Activated CD4-positive, alpha-beta T cell treated with anti-CD3 and anti-CD28 coated beads for 36 hours (primary cell): ENCODE results near the gene MXRA5. TPM values are rescaled to one million over a fixed set of nuclear protein-coding genes. Genes with fewer than 3 reads are reported as not detected.
"Not testable (repeated sequence)": the region's sequence is repeated elsewhere in the genome, so short reads cannot be mapped to it uniquely, and the experiment has no call there.

Source experiments
- ATAC-seq: fragments of 200-7000 bp; cut with Tn5 transposase; one replicate; pipeline ENCODE4 v1.10.0; 2021; ENCODE audit warnings: mild to moderate bottlenecking, moderate library complexity
- CTCF ChIA-PET: fragments of 350-600 bp; sonication (Branson Sonifier 250); formaldehyde crosslinking; loops from one replicate; lab custom pipeline; 2021; ENCODE audit warnings: antibody characterized with exemption; lab: Charles Lee
- POLR2A ChIA-PET: fragments of 350-600 bp; sonication (Branson Sonifier 250); formaldehyde crosslinking; loops from one replicate; lab custom pipeline; 2021; ENCODE audit warnings: antibody characterized with exemption, inconsistent platforms; lab: Charles Lee
- DNase-seq: peaks from one replicate; pipeline ENCODE4 v3.0.0-alpha.2; 2020
- H3K27ac Mint-ChIP-seq: one replicate; pipeline ENCODE4 v1.8.0; 2021; ENCODE audit warnings: mixed read lengths
- H3K27me3 Mint-ChIP-seq: one replicate; pipeline ENCODE4 v1.8.0; 2021; ENCODE audit warnings: mixed read lengths
- H3K36me3 Mint-ChIP-seq: one replicate; pipeline ENCODE4 v1.8.0; 2021; ENCODE audit warnings: low read depth, mixed read lengths
- H3K4me1 Mint-ChIP-seq: one replicate; pipeline ENCODE4 v1.8.0; 2021; ENCODE audit warnings: mixed read lengths
- H3K4me3 Mint-ChIP-seq: one replicate; pipeline ENCODE4 v1.8.0; 2021; ENCODE audit warnings: mild to moderate bottlenecking, moderate library complexity, mixed read lengths
- H3K9me3 Mint-ChIP-seq: one replicate; pipeline ENCODE4 v1.8.0; 2021; ENCODE audit warnings: low read depth, mixed read lengths
- intact Hi-C, 2 experiments: fragments of 100-400 bp; cut with DNase I in 1 of 2; cut with micrococcal nuclease in 1 of 2; formaldehyde crosslinking; loops; one replicate each; pipeline versions ENCODE4 v1.14.2 to v1.15.1; 2022 to 2024; cut with DNase I, micrococcal nuclease
- total RNA-seq, 2 experiments: library from RNA; stranded (reverse); gene quantifications; one replicate each; pipeline ENCODE4 v1.2.3, GENCODE V29; 2021

MXRA5 gene
- total RNA-seq, 2 experiments from 2014 or later = not detected

- no peak for DNase-seq
- intact Hi-C loops = no loop called here
- Mint-ChIP-seq H3K4me1 (no peaks in the 10 kb centered on the region), H3K9me3 (peaks cover 2% of the 10 kb centered on the region), H3K27ac (no peak overlapping the region), H3K27me3 (no peaks in the 10 kb centered on the region), H3K36me3 (no peaks in the 10 kb centered on the region), H3K4me3 (no peak overlapping the region)
- ChIA-PET CTCF (no interaction called here), POLR2A (no interaction called here)
- no peak for ATAC-seq
Measured at GRCh38 chrX:3312109-3312508, 34.3 kb downstream of the MXRA5 start.

DNA sequence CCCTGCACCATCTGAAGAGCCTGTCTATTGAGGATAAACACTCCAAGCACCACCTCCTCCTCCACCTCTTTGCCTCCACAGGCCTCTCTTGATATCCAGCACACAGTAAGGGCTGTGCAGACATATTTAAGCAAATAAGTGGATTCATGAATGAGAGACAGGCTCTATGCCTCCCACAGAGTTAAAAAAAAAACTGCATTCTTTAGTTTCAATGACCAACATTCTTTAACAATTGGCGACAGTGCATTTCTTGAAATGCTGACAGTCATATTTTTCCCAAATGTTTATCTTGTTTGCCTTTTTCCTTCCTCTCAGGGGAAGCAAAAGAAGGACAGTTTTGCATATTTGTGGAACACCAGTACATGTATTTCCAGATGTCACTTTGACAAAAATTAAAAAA is 38.6 kb downstream of the MXRA5 start:
- ATAC-seq (no peak), DNase-seq (no peak)
- POLR2A ChIA-PET = no interaction called here
- H3K36me3 Mint-ChIP-seq = no peaks in the 10 kb centered on the region
- H3K4me1 Mint-ChIP-seq = no peaks in the 10 kb centered on the region
- no peak overlapping the region for H3K4me3 Mint-ChIP-seq
- H3K27me3 Mint-ChIP-seq = no peaks in the 10 kb centered on the region
- no peak overlapping the region for H3K27ac Mint-ChIP-seq
- CTCF ChIA-PET = no interaction called here
- intact Hi-C loops = no loop called here
- H3K9me3 Mint-ChIP-seq = peaks cover 2% of the 10 kb centered on the region

DNA sequence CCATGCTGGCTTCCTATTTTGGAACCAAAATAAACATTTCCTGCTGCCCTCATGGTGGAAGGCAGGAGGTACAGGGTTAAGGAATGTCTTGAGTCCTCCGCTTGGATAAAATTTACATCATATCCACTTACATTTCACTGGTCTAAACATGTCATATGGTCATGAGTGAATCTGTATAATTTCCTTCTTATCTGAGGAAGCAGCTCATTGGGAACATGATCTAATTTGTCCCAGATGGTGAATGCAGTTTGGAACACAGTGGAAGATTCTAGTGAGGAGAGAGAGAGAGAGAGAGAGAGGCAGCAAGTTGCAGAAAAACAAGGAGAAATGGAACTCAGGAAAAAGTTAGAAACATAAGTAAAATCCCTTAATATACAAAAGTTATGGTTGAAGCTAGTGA is 46.8 kb downstream of the MXRA5 start:
- ChIA-PET CTCF (interaction anchor here (0.7 kb wide), 1 partner anchor 27 kb away, joined by 3 read pairs; no protein-coding TSS in a partner anchor), POLR2A (no interaction called here)
- Mint-ChIP-seq H3K9me3 (no peaks in the 10 kb centered on the region), H3K4me1 (no peaks in the 10 kb centered on the region), H3K36me3 (no peaks in the 10 kb centered on the region), H3K4me3 (no peak overlapping the region), H3K27ac (no peak overlapping the region), H3K27me3 (no peaks in the 10 kb centered on the region)
- ATAC-seq = no peak
- intact Hi-C loops = no loop called here
- no peak for DNase-seq

- ChIA-PET POLR2A (no interaction called here), CTCF (no interaction called here)
- H3K27me3 Mint-ChIP-seq = no peaks in the 10 kb centered on the region
- H3K9me3 Mint-ChIP-seq = no peaks in the 10 kb centered on the region
- H3K4me1 Mint-ChIP-seq = no peaks in the 10 kb centered on the region
- intact Hi-C loops = no loop called here
- no peak for ATAC-seq
- H3K27ac Mint-ChIP-seq = no peak overlapping the region
- no peaks in the 10 kb centered on the region for H3K36me3 Mint-ChIP-seq
- peak; percentile 6 for DNase-seq
- no peak overlapping the region for H3K4me3 Mint-ChIP-seq
Measured at GRCh38 chrX:3295731-3296130, 50.7 kb downstream of the MXRA5 start.

GRCh38 chrX:3293251-3293650 is 53.2 kb downstream of the MXRA5 start:
- POLR2A ChIA-PET = no interaction called here

DNA sequence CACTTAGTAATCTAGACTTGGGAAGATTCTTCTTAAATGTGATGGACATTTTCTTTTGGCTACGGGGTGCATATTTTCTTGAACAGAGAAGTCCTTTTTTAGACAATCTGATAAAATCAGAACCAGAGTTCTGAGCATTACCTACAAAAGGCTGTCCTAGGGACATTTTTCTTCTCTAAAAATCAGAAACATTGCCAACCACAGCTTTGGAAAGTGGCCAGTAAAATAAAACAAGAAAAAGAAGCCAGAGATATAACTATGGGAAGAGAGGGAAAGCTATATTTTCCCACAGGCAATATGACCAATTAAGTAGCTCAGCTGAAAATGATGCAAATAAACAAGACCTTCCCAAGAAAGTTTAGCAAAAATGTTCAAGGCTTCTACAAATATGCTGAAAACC is 55.9 kb downstream of the MXRA5 start:
- no peaks in the 10 kb centered on the region for H3K4me1 Mint-ChIP-seq
- H3K27ac Mint-ChIP-seq = no peak overlapping the region
- CTCF ChIA-PET = no interaction called here
- peaks cover 1% of the 10 kb centered on the region for H3K27me3 Mint-ChIP-seq
- ATAC-seq (no peak), DNase-seq (no peak)
- no peaks in the 10 kb centered on the region for H3K36me3 Mint-ChIP-seq
- no peaks in the 10 kb centered on the region for H3K9me3 Mint-ChIP-seq
- no peak overlapping the region for H3K4me3 Mint-ChIP-seq
- POLR2A ChIA-PET = no interaction called here
- intact Hi-C loops = no loop called here

More at GRCh38 chrX:3293251-3293650, 53.2 kb downstream of the MXRA5 start:
- ATAC-seq (no peak), DNase-seq (no peak)
- Mint-ChIP-seq H3K36me3 (no peaks in the 10 kb centered on the region), H3K27me3 (no peaks in the 10 kb centered on the region), H3K4me1 (no peaks in the 10 kb centered on the region), H3K4me3 (no peak overlapping the region), H3K9me3 (no peaks in the 10 kb centered on the region), H3K27ac (no peak overlapping the region)
- intact Hi-C loops = no loop called here
- CTCF ChIA-PET = no interaction called here

DNA sequence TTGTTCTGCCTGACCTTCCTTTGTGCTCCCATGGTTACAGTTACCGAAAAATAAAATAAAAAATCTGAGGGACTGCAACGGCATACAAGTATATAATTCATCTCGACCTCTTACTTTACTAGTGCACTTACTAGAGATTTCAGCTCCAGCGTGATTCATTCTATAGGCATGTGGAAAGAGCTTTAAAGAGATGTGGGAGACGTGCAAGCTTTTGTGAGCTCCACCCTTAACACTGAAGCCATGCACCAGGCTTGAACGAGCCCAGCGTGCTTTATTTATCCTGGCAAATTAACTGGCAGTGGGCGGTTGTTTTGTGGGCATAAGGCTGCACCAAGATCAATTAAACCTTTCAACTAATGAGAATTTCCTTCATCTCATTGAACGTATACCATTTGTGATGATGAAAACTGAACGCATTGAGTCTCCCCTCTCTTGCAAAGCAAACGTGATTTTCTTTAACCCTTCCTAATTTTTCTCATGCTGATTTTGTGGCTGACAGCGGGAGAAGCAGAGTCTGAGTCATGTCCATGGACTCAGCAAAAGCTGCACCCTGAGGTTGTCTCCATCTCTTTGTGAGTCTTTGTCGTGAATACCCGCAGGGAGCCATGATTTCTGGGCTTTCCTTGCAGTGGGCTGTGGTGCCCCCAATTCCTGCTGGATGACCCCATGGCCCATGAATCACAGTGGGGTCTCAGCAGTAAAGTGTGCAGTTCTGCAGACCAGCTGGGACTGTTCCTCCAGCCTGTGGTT is 60.1 kb downstream of the MXRA5 start:
- peaks cover 1% of the 10 kb centered on the region for H3K27me3 Mint-ChIP-seq
- DNase-seq = no peak
- no peaks in the 10 kb centered on the region for H3K36me3 Mint-ChIP-seq
- no peak overlapping the region for H3K4me3 Mint-ChIP-seq
- no peaks in the 10 kb centered on the region for H3K9me3 Mint-ChIP-seq
- POLR2A ChIA-PET = no interaction called here
- no peak for ATAC-seq
- intact Hi-C loops = no loop called here
- CTCF ChIA-PET = no interaction called here
- H3K27ac Mint-ChIP-seq = no peak overlapping the region
- H3K4me1 Mint-ChIP-seq = no peaks in the 10 kb centered on the region

DNA sequence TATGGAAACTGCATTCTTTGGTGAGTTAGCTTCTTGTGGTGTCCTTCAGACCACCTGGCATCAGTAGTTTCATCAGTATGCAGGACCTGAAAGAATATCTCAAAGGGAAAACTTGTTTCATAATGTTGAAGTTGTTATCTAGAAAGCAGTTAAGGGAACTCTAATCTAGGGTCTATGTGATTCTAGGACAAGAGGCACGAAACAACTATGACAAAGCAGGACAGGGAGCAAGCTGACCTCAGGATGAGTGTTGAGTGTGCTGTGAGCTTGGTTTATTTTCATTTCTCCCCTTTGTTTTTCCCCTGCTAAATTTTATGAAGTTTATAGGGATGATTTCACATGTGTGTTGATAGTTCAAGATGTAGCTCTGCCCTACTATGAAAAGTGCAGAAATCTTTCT is 65.7 kb downstream of the MXRA5 start:
- intact Hi-C loops = no loop called here
- ATAC-seq (no peak), DNase-seq (no peak)
- Mint-ChIP-seq H3K4me3 (no peak overlapping the region), H3K27ac (no peak overlapping the region), H3K36me3 (no peaks in the 10 kb centered on the region), H3K27me3 (no peaks in the 10 kb centered on the region), H3K4me1 (no peaks in the 10 kb centered on the region), H3K9me3 (no peaks in the 10 kb centered on the region)
- ChIA-PET POLR2A (no interaction called here), CTCF (no interaction called here)

DNA sequence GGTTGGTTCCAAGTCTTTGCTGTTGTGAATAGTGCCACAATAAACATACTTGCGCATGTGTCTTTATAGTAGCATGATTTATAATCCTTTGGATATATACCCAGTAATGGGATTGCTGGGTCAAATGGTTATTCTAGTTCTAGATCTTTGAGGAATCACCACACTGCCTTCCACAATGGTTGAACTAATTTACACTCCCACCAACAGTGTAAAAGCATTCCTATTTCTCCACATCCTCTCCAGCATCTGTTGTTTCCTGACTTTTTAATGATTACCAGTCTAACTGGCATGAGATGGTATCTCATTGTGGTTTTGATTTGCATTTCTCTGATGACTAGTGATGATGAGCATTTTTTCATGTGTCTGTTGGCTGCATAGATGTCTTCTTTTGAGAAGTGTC is 72.8 kb downstream of the MXRA5 start:
- H3K4me3 Mint-ChIP-seq, H3K36me3 Mint-ChIP-seq, DNase-seq, H3K27me3 Mint-ChIP-seq, POLR2A ChIA-PET, H3K9me3 Mint-ChIP-seq, ATAC-seq, CTCF ChIA-PET, intact Hi-C loops, H3K4me1 Mint-ChIP-seq, H3K27ac Mint-ChIP-seq: not testable (repeated sequence)

- ChIA-PET CTCF (no interaction called here), POLR2A (no interaction called here)
- DNase-seq (no peak), ATAC-seq (no peak)
- H3K4me1 Mint-ChIP-seq = no peaks in the 10 kb centered on the region
- H3K4me3 Mint-ChIP-seq = no peak overlapping the region
- intact Hi-C loops = no loop called here
- no peaks in the 10 kb centered on the region for H3K27me3 Mint-ChIP-seq
- H3K36me3 Mint-ChIP-seq = no peaks in the 10 kb centered on the region
- H3K9me3 Mint-ChIP-seq = no peaks in the 10 kb centered on the region
- H3K27ac Mint-ChIP-seq = no peak overlapping the region
Measured at GRCh38 chrX:3271834-3272186, 74.6 kb downstream of the MXRA5 start.

DNA sequence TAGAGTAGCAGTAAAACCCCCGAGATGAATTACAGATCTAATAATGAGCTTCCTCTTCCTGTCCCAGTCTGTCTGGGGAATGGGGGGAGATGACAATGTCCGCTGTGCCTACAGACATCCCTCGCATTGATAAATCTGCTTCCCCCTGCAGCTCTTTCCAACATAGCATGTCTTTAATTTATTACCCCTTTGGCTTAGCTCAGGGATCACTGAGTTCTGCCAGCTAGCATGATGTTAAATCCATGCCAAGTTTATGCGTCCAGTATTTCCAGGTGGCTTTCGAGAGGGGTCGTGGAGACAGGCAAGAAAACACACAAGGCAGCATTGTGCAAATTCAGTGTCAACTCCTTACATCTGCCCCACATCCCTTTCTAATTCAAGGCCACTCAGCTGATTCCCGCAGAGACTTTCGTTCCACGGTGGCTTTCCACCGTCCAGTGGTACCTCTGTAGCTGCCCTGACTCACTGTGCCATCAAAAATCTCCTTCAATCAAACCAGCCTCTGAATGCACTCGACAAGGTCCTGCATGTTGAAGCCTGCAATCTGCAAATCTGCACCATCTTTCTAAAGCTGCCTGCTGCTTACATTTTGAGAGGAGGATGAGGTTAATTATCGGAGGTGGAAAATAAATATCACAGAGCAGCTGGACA is 75.1 kb downstream of the MXRA5 start:
- no peak for DNase-seq
- intact Hi-C loops = no loop called here
- ChIA-PET POLR2A (no interaction called here), CTCF (no interaction called here)
- no peaks in the 10 kb centered on the region for H3K4me1 Mint-ChIP-seq
- no peaks in the 10 kb centered on the region for H3K27me3 Mint-ChIP-seq
- H3K36me3 Mint-ChIP-seq = no peaks in the 10 kb centered on the region
- ATAC-seq = no peak
- H3K9me3 Mint-ChIP-seq = no peaks in the 10 kb centered on the region
- no peak overlapping the region for H3K4me3 Mint-ChIP-seq
- H3K27ac Mint-ChIP-seq = no peak overlapping the region

- CTCF ChIA-PET = no interaction called here
- DNase-seq (no peak), ATAC-seq (no peak)
- H3K4me1 Mint-ChIP-seq = peaks cover under 1% of the 10 kb centered on the region
- intact Hi-C loops = no loop called here
- POLR2A ChIA-PET = no interaction called here
- no peak overlapping the region for H3K4me3 Mint-ChIP-seq
- H3K9me3 Mint-ChIP-seq = peaks cover under 1% of the 10 kb centered on the region
- no peaks in the 10 kb centered on the region for H3K27me3 Mint-ChIP-seq
- H3K27ac Mint-ChIP-seq = no peak overlapping the region
- H3K36me3 Mint-ChIP-seq = no peaks in the 10 kb centered on the region
Measured at GRCh38 chrX:3268829-3269228, 77.6 kb downstream of the MXRA5 start.
